Measurements from ENCODE around the gene MRPS18A.
"Not testable (repeated sequence)": the region's sequence is repeated elsewhere in the genome, so short reads cannot be mapped to it uniquely, and the experiment has no call there.

MRPS18A gene

DNA sequence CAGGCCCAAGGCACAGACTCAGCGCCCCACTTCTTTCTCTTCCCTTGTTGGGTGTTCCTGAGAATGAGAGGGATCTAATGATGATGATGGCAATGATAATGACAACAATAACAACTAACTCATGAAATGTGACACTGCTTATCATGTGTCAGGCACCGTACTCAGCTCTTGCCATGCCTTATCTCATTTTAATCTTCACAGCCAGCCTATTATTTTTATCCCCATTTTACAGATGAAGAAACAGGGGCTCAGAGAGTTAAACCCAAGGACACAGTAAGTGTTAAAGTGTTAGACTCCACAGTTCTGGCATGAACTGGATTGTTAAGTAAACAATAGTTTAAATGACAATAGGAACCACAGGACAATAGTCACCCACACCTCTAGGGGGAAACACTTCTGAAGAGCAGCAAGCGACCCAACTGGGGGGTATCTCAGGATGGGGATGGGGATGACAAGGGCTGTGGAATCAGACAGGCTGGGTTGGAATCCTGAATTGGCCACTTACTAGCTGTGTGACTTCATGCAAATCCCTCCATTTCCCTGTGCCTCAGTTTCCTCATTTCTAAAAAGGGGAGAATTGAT lies 30.3 kb downstream of the MRPS18A start:
- Histone ChIP-seq H3K4me1 (ENCODE audit: control insufficient read depth, insufficient read depth, low read length) (no peaks in the 10 kb centered on the region), H3K9ac (ENCODE audit: low read length) (no peak overlapping the region), H3K36me3 (ENCODE audit: control insufficient read depth, insufficient read depth, low read length) (no peaks in the 10 kb centered on the region), H3K27ac (ENCODE audit: low read depth, low read length) (no peak overlapping the region), H3K4me3 (ENCODE audit: low read length) (no peak overlapping the region), H3K27me3 (ENCODE audit: control insufficient read depth, insufficient read depth, low read length) (no peaks in the 10 kb centered on the region)

DNA sequence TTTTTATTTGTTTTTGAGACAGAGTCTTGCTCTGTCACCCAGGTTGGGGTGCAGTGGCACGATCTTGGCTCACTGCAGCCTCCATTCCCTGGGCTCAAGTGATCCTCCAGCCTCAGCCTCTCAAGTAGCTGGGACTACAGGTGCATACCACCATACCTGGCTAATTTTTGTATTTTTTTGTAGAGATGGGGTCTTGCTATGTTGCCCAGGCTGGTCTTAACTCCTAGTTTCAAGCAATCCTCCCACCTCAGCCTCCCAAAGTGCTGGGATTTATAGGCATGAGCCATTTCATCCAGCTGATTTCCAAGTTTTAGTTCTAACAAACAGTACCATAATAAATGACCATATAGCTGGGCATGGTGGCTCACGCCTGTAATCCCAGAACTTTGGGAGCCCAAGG lies 34.8 kb downstream of the MRPS18A start:
- not testable (repeated sequence) for H3K4me3 ChIP-seq (ENCODE audit: low read length); H3K27me3 ChIP-seq (ENCODE audit: control insufficient read depth, insufficient read depth, low read length); H3K27ac ChIP-seq (ENCODE audit: low read depth, low read length); H3K4me1 ChIP-seq (ENCODE audit: control insufficient read depth, insufficient read depth, low read length); H3K36me3 ChIP-seq (ENCODE audit: control insufficient read depth, insufficient read depth, low read length); H3K9ac ChIP-seq (ENCODE audit: low read length)

DNA sequence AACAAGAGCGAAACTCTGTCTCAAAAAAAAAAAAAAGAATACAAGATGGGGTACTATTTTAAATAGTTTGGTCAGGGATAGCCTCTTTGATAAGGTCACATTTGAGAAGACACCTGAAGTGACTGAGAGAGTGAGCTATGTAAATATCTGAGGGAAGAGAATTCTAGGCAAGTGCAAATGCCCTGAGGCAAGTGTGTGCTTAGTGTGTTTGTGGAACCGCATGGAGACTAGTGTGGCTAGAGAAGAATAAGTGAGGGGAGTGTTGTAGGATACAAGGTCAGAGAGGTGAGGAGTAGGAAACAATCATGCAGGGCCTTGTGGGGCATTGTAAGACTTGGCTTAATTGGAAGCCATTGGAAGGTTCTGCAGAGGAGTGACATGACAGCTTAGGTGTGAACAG lies 39.3 kb downstream of the MRPS18A start:
- Histone ChIP-seq H3K27ac (ENCODE audit: low read depth, low read length) (no peak overlapping the region), H3K27me3 (ENCODE audit: control insufficient read depth, insufficient read depth, low read length) (no peaks in the 10 kb centered on the region), H3K4me3 (ENCODE audit: low read length) (no peak overlapping the region), H3K4me1 (ENCODE audit: control insufficient read depth, insufficient read depth, low read length) (no peaks in the 10 kb centered on the region), H3K36me3 (ENCODE audit: control insufficient read depth, insufficient read depth, low read length) (no peaks in the 10 kb centered on the region), H3K9ac (ENCODE audit: low read length) (no peak overlapping the region)

DNA sequence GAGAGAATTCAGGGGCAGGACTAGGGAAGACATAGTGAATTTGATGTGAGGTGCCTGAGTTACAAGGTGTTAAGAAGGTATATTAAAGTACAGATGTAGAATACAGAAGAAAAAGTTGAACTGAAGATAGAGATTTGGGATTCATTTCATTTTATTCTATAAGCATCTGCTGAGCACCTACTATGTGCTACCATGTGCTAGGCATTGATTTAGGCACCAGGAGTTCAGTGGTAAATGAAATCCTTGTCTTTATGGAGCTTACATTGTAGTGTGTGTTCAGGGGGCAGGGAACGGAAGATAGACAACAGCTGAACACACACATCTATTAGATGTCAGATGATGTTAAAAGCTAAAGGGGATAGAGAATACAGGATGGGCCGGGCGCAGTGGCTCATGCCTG lies 40.0 kb downstream of the MRPS18A start:
- Histone ChIP-seq H3K4me1 (ENCODE audit: control insufficient read depth, insufficient read depth, low read length) (no peaks in the 10 kb centered on the region), H3K4me3 (ENCODE audit: low read length) (no peak overlapping the region), H3K27ac (ENCODE audit: low read depth, low read length) (no peak overlapping the region), H3K36me3 (ENCODE audit: control insufficient read depth, insufficient read depth, low read length) (no peaks in the 10 kb centered on the region), H3K27me3 (ENCODE audit: control insufficient read depth, insufficient read depth, low read length) (no peaks in the 10 kb centered on the region), H3K9ac (ENCODE audit: low read length) (no peak overlapping the region)

DNA sequence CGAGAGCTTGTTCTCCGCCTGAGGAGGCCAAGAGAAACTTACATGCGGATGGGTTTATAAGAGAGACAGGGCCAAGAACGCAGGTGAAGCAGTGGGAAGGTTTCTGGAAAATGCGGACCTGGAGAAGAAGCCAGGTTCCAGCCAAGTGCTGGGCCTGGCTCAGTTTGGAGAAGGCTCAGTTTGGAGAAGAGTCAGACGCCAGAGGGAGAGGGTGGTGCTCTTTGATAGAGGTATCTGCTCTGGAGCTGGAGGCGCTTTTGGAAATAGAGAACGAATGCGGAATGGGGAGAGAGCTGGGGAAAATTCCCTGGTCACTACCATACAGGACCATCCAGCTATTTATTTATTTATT lies 42.0 kb downstream of the MRPS18A start:
- Histone ChIP-seq H3K4me1 (ENCODE audit: control insufficient read depth, insufficient read depth, low read length) (no peaks in the 10 kb centered on the region), H3K36me3 (ENCODE audit: control insufficient read depth, insufficient read depth, low read length) (peaks cover 5% of the 10 kb centered on the region), H3K27ac (ENCODE audit: low read depth, low read length) (no peak overlapping the region), H3K27me3 (ENCODE audit: control insufficient read depth, insufficient read depth, low read length) (no peaks in the 10 kb centered on the region), H3K4me3 (ENCODE audit: low read length) (peak overlapping the region; percentile 52), H3K9ac (ENCODE audit: low read length) (no peak overlapping the region)

DNA sequence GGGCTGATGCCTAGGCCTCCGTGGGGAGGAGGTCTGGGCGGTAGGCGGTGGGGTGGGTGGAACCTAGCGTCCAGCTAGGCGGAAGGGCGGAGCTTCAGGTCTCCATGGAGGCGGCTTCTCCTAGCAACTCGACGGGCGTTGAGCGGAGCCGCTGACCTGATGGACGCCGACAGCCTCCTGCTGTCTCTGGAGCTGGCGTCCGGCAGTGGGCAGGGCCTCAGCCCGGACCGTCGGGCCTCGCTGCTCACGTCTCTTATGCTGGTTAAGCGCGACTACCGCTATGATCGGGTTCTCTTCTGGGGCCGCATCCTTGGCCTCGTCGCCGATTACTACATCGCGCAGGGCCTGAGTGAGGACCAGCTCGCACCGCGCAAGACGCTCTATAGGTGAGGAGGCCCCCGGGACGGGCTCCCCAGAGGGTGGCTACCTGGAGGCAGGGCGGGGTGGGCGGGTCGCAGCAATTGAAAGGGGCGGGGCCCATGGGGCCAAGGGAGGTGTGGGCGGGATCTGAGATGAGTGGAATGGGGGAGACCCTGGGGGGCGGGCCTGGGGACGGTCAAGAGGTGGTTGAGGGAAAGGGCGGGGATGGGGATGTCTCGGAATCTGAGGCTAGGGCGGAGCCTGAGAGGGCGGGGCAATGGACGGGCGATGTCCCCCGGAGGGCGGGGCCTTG lies 42.5 kb downstream of the MRPS18A start, which contains the start of gene RSPH9:
Gene RSPH9, plus strand, starts transcription at position 97 of the 673 bp plus-strand sequence. Its CDS starts 63 bp downstream, at position 160.
- no peaks in the 10 kb centered on the region for H3K27me3 ChIP-seq (ENCODE audit: control insufficient read depth, insufficient read depth, low read length)
- H3K4me1 ChIP-seq (ENCODE audit: control insufficient read depth, insufficient read depth, low read length): no peaks in the 10 kb centered on the region
- H3K4me3 ChIP-seq (ENCODE audit: low read length): peak within 1 kb of the TSS; percentile 76
- no peak within 1 kb of the TSS for H3K27ac ChIP-seq (ENCODE audit: low read depth, low read length)
- H3K36me3 ChIP-seq (ENCODE audit: control insufficient read depth, insufficient read depth, low read length): peaks cover 10% of the 10 kb centered on the region
- H3K9ac ChIP-seq (ENCODE audit: low read length): no peak within 1 kb of the TSS

DNA sequence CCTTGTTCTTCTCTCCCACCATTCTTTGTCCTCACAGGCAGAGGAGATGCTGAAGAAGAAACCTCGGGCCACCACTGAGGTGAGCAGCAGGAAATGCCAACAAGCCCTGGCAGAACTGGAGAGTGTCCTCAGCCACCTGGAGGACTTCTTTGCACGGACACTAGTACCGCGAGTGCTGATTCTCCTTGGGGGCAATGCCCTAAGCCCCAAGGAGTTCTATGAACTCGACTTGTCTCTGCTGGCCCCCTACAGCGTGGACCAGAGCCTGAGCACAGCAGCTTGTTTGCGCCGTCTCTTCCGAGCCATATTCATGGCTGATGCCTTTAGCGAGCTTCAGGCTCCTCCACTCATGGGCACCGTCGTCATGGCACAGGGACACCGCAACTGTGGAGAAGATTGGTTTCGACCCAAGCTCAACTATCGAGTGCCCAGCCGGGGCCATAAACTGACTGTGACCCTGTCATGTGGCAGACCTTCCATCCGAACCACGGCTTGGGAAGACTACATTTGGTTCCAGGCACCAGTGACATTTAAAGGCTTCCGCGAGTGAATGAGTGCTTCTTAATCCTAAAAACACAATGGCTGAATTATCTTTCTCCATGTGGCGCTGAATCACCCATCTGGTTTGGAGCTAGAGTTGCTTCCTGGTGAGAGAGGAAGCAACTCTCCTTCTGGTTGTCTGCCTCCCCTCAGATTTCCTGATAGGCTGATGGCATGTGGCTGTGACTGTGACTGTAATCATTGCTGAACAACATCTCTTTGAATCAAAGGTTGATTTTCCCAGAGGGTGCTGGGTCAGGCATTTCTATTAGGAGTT lies 47.4 kb downstream of the MRPS18A start:
- Histone ChIP-seq H3K27ac (ENCODE audit: low read depth, low read length) (no peak overlapping the region), H3K4me3 (ENCODE audit: low read length) (no peak overlapping the region), H3K27me3 (ENCODE audit: control insufficient read depth, insufficient read depth, low read length) (no peaks in the 10 kb centered on the region), H3K36me3 (ENCODE audit: control insufficient read depth, insufficient read depth, low read length) (peaks cover 14% of the 10 kb centered on the region), H3K9ac (ENCODE audit: low read length) (no peak overlapping the region), H3K4me1 (ENCODE audit: control insufficient read depth, insufficient read depth, low read length) (peaks cover 6% of the 10 kb centered on the region)

DNA sequence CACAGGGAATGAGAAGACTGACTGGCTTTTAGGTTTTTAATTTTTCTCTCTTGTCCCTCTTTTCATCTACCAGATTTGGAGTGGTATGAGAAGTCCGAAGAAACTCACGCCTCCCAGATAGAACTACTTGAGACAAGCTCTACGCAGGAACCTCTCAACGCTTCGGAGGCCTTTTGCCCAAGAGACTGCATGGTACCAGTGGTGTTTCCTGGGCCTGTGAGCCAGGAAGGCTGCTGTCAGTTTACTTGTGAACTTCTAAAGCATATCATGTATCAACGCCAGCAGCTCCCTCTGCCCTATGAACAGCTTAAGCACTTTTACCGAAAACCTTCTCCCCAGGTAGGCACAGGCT lies 51.3 kb downstream of the MRPS18A start:
- Histone ChIP-seq H3K4me1 (ENCODE audit: control insufficient read depth, insufficient read depth, low read length) (peaks cover 7% of the 10 kb centered on the region), H3K9ac (ENCODE audit: low read length) (peak overlapping the region; percentile 79), H3K36me3 (ENCODE audit: control insufficient read depth, insufficient read depth, low read length) (peaks cover 11% of the 10 kb centered on the region), H3K4me3 (ENCODE audit: low read length) (peak overlapping the region; percentile 87), H3K27ac (ENCODE audit: low read depth, low read length) (peak overlapping the region; percentile 85), H3K27me3 (ENCODE audit: control insufficient read depth, insufficient read depth, low read length) (no peaks in the 10 kb centered on the region)

DNA sequence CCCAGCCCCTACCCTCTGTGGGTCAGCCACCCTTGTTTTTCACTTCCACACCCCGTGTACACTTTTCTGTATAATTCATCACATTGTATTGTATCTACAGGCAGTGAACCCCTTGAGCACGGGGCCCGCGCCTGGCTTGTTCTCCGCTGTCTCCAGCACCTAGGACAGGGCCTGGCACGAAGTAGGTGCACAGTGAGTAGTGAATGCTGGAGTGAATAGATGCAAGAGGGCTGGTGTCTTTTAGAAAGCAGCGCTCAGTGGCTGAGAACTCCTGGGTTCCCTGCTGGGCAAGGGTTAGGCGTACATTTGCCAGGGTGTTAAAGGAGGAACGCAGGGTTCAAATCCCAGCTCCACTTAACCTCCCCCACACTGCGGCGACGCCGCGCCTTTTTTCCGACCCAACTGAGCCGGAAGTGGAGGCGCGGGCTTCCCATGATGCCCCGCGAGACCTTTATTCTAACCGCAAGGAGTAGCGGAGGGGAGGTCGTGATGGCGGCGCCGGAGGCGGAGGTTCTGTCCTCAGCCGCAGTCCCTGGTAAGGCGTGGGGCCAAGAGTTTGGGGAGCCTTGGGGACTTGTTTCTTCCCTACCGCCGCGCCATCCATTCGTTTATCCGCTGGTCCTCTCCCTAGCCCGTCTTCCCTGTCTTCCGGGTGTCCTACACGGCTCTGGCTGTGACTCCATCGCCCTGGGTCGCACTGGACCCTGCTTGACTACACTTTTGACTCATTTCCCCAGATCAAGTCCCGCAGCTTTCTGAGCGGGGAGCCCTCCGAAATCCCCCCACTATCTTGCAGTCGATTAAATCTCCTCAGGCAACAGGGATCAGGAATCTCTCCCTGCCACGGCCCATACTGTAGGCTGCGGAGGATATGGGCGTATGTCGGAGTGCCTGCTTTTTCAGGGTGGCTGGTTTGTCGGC lies 51.9 kb downstream of the MRPS18A start, which contains the start of gene MAD2L1BP:
Gene MAD2L1BP, plus strand, starts transcription at position 454 of the 921 bp plus-strand sequence. Its CDS starts 36 bp downstream, at position 490.
- Histone ChIP-seq H3K27me3 (ENCODE audit: control insufficient read depth, insufficient read depth, low read length) (no peaks in the 10 kb centered on the region), H3K4me1 (ENCODE audit: control insufficient read depth, insufficient read depth, low read length) (peaks cover 7% of the 10 kb centered on the region)

DNA sequence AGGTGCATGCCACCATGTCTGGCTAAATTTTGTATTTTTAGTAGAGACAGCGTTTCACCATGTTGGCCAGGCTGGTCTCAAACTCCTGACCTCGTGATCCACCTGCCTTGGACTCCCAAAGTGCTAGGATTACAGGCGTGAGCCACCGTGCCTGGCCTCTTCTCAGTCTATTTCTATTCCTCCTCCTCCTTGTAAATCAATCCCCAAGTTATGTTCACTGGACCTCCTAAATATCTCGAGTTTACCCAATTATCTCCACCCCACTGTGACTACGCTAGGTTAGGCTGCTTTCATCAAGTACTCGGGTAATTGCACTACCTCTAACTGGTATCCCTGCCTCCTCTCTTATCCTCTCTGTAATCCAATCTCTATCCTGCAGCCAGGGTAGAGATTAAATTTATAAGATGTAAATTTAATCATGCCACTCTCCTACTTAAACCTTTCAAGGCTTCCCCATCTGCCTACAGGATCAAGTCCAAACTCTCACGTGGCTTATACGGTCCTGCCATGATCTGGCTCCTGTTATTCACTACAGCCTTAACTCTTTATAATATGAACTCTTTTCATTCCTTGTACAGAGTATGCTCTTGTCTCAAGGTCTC lies 52.8 kb downstream of the MRPS18A start:
- Histone ChIP-seq H3K27me3 (ENCODE audit: control insufficient read depth, insufficient read depth, low read length) (no peaks in the 10 kb centered on the region), H3K36me3 (ENCODE audit: control insufficient read depth, insufficient read depth, low read length) (peaks cover under 1% of the 10 kb centered on the region), H3K27ac (ENCODE audit: low read depth, low read length) (peak overlapping the region; percentile 85), H3K4me3 (ENCODE audit: low read length) (no peak overlapping the region), H3K4me1 (ENCODE audit: control insufficient read depth, insufficient read depth, low read length) (peaks cover 7% of the 10 kb centered on the region), H3K9ac (ENCODE audit: low read length) (no peak overlapping the region)

More for the DNA sequence above, 51.9 kb downstream of the MRPS18A start, which contains the start of gene MAD2L1BP:
- Histone ChIP-seq H3K4me3 (ENCODE audit: low read length) (peak within 1 kb of the TSS; percentile 87), H3K9ac (ENCODE audit: low read length) (peak within 1 kb of the TSS; percentile 79), H3K36me3 (ENCODE audit: control insufficient read depth, insufficient read depth, low read length) (peaks cover 9% of the 10 kb centered on the region), H3K27ac (ENCODE audit: low read depth, low read length) (peak within 1 kb of the TSS; percentile 85)

DNA sequence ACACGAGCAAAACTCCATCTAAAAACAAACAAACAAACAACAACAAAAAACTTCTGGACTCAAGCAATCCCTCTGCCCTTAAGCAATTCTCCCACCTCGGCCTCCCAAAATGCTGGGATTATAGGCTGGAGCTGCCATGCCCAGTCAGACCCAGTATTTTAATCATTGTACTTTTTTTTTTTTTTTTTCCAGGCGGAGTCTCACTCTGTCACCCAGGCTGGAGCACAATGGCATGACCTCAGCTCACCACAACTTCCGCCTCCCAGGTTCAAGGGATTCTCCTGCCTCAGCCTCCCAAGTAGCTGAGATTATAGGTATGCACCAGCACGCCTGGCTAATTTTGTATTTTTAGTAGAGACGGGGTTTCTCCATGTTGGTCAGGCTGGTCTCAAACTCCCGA lies 54.6 kb downstream of the MRPS18A start:
- not testable (repeated sequence) for H3K36me3 ChIP-seq (ENCODE audit: control insufficient read depth, insufficient read depth, low read length); H3K27me3 ChIP-seq (ENCODE audit: control insufficient read depth, insufficient read depth, low read length); H3K4me3 ChIP-seq (ENCODE audit: low read length); H3K4me1 ChIP-seq (ENCODE audit: control insufficient read depth, insufficient read depth, low read length); H3K27ac ChIP-seq (ENCODE audit: low read depth, low read length); H3K9ac ChIP-seq (ENCODE audit: low read length)
